KBM-7 (cell line): ENCODE results near the gene COPRS.
"Not testable (repeated sequence)": the region's sequence is repeated elsewhere in the genome, so short reads cannot be mapped to it uniquely, and the experiment has no call there.

Experiments used
- DNase-seq: peaks from one replicate; pipeline ENCODE4 v3.0.0-alpha.2; 2015
- in situ Hi-C: fragments of 300-500 bp; cut with MboI; formaldehyde crosslinking; loops from 2 replicates; pipeline ENCODE4 v1.14.3; 2020; ENCODE audit warnings: low sequenced_read_pairs, low pct_unique_long_range_greater_than_20kb, mixed read lengths

Gene COPRS

DNA sequence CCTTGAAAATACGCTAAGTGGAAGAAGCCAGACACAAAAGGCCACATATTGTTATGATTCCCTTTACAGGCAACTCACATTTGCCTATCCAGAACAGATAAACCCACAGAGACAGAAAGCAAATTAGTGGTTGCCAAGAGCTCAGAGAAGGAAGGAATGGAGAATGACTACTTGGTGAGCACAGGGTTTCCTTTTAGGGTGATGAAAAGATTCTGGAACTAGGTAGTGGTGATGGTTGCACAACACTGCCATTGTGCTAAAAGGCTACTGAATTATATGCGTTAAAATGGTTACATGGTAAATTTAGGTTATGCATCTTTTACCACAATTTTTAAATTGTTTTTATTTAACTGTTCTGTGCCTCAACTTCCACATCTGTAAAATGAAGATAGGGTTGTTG is 4.4 kb downstream of the COPRS start:
- in situ Hi-C loops = no loop called here
- no peak for DNase-seq

DNA sequence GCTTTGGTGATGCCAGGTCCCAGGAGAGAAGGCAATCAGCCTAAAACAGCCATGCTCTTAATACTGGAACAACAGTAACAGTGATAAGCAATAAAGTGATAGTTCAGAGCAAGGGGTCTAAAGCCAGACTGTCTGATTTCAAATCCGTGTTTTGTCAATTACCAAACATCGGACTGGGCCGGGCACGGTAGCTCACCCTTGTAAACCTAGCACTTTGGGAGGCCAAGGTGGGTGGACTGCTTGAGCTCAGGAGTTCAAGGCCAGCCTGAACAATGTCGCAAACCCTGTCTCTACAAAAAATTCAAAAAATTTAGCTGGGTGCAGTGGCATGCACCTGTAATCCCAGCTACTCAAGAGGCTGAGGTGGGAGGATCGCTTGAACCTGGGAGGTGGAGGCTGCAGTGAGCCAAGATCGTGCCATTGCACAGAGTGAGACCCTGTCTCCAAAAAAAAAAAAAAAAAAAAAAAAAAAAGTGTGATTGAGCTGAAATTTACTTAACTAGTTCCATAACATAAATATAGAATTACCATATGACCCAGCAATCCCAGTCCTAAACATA is 5.1 kb downstream of the COPRS start:
- in situ Hi-C loops = no loop called here
- DNase-seq = no peak

DNA sequence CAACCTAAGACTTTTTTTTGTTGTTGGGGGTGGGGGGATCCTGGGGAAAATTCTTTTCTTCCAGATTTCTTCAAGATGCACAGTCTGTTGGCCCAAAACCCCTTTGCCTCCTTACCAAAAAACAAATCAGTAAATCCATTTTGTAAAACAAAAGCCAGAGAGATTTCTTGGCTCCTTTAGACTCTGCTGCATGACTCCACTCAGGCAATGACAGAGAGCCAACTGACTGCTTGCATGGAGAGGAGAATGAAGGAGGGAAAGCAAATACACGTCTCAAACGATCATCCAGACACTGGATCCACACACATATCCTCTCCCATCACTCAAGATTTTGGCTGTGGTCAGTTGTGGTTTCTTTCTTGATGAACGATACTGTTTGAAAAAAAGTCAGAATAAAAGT is 13.8 kb downstream of the COPRS start:
- in situ Hi-C loops = loop anchor here (10.0 to 25.0 kb wide), 2 partner anchors 310 to 408 kb away; no protein-coding TSS in a partner anchor

DNA sequence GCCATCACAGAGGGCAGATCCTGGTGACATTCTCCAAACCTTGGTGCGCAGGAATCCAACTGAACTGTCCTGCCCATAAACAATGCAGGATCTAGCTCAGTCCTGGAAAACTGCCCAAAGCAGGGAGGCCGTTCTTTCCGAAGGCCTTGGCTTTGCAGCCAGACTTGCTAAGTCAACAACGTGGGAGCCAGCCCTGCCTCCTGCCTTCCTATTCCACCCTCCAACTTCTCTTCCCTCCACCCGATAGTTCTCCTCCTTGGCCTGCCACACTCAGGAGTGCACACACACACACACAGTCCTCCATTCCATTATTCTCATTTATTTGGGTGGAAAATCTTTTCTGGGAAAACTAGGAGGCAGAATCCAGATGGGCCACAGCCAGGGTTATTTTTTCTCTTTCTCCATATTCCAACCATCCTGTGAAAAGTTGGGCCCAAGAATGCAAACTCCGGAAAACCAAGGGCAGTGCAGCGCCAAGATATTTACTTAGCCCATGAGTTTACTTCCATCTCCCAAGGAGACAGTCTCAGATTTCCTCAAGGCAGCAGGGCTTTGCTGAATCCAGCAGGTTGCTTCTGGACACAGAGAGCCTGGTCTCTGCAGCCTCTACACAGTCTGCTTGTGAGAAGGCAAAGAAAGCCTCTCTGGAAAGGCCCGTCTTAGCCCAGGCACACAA is 15.8 kb downstream of the COPRS start:
- DNase-seq = no peak
- in situ Hi-C loops = loop anchor here (10.0 to 25.0 kb wide), 2 partner anchors 308 to 406 kb away; no protein-coding TSS in a partner anchor

More for the DNA sequence above, 13.8 kb downstream of the COPRS start:
- no peak for DNase-seq

DNA sequence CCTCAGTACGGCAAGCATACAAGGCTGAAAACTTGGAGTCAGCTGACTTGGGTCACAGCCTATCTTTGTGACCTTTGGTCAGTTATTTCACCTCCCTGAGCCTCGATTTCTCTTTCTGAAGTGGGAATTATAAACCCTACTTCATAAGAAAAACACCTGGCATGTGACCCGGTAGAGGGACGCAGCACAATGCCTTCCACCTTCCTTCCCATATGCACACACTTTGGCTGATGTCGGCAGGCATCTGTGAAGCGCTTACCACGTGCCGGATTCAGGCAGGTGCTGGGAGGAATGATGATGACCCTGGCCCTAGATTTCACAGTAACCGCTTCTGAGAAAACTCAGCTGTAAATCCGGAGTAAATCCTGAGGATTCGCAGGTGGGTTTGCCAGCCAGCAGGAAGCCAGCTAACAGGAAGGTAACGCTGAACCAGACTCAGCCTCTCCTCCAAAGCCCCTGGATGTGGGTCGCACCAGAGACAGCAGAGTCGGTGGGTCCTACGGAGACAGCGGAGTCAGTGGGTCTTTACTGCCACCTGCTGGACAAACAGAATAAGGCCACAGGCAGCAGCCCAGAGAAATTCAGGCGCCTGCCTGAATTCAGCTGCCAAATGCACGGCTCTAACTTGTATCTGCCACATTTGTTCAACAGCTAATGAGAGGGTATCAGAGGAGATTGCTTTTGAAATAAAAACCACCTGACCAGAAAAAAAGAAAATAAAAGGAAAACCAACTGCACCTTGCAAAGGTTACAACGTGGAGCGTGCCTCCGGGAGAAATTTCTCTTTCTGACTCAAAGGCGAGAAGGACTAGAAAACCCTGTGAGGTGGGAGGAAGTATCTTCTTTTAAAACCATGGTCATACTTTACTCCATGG is 16.6 kb downstream of the COPRS start:
- peak; percentile 78 for DNase-seq
- in situ Hi-C loops = loop anchor here (10.0 to 25.0 kb wide), 2 partner anchors 308 to 405 kb away; no protein-coding TSS in a partner anchor

DNA sequence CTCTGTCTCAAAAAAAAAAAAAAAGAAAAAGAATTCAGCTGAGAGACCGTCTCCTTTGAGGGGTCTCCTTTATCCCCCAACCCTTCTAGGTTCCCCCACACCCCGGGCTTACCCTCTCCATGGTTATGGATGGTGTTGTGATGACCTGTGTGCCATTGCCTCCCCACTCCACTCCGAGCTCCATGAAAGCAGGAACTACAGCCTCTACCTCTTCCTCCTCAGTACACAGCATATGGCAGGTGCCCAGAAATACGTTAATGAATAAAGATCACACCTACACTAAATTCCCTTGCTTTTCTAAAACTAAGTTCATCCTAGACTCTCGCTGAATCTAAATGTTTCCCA is 17.2 kb downstream of the COPRS start:
- in situ Hi-C loops = loop anchor here (10.0 to 25.0 kb wide), 2 partner anchors 307 to 405 kb away; no protein-coding TSS in a partner anchor
- DNase-seq = no peak

DNA sequence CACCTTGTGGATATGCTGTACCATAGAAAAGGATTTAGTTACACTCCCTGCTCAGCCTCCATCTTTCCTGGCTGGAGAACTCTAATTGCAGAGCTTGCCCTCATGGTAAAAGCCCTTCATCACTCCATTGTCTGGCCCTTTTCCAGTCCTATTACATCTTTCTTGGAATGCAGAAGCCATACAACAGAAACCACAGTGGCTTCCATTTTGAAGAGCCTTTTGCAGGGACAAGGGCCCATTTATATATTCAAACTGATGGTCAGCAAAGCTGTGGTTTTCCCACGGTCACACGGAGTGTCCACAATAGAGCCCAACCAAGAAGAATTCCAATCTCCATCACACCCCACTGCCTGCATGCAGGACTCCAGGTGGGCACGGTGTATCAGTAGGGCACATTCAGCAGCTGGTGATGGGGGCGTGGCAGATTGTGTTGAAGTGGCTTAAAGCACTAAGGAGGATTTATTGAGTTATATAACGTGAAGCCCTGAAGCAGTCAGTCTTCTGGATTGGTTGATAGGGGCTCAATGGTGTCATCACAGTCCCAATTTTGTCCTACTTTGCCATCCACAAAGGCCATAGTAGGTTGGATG is 20.3 kb downstream of the COPRS start:
- no peak for DNase-seq
- in situ Hi-C loops = loop anchor here (25.0 kb wide), 1 partner anchor 401 kb away; no protein-coding TSS in a partner anchor

DNA sequence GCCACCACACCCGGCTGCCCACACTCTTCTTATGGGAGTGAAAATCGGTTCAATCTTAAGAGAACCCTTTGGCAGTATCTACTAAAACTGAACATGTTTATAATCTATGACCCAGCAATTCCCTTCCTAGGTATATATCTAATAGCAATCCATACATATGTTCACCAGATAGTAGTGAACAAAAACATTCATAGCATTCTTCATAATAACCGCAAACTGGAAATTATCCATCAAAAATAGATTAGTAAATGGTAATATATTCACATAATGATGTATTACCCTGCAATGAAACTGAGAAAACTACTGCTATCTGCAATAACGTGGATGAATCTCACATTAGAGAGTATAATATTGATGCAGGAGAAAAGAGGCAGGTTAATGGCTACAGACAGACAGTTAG is 23.1 kb downstream of the COPRS start:
- no peak for DNase-seq
- in situ Hi-C loops = loop anchor here (25.0 kb wide), 1 partner anchor 399 kb away; no protein-coding TSS in a partner anchor

DNA sequence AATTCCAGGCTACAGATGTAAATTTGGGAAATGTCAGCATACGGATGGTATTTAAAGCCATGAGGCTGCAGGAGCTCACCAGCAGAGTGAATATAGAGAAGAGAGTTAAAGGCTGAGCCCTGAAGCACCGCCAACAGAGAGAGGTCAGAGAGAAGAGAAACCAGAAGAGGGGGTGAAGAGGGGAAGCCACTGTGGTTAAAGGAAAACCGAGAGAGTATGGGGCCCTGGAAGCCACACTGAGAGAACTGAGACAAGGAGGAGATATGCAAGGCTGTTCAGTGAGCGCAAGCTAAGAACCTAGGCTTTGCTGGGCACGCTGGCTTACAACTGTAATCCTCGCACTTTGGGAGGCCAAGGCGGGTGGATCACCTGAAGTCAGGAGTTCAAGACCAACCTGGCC is 24.6 kb downstream of the COPRS start:
- in situ Hi-C loops = loop anchor here (25.0 kb wide), 1 partner anchor 397 kb away; no protein-coding TSS in a partner anchor
- peak; percentile 40 for DNase-seq

DNA sequence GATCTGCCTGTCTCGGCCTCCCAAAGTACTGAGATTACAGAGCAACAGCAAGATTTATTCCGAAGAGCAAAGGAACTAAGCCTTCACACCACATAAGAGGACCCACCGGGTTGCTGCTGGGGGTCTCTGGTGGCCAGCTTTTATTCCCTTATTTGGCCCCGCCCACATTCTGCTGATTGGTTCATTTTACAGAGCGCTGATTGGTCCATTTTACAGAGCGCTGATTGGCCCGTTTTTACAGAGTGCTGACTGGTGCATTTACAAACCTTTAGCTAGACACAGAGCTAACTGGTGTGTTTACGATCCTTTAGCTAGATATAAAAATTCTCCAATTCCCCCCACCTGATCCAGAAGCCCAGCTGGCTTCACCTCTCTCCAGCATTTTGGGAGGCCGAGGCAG is 26.3 kb downstream of the COPRS start:
- in situ Hi-C loops = loop anchor here (25.0 kb wide), 1 partner anchor 395 kb away; no protein-coding TSS in a partner anchor

DNA sequence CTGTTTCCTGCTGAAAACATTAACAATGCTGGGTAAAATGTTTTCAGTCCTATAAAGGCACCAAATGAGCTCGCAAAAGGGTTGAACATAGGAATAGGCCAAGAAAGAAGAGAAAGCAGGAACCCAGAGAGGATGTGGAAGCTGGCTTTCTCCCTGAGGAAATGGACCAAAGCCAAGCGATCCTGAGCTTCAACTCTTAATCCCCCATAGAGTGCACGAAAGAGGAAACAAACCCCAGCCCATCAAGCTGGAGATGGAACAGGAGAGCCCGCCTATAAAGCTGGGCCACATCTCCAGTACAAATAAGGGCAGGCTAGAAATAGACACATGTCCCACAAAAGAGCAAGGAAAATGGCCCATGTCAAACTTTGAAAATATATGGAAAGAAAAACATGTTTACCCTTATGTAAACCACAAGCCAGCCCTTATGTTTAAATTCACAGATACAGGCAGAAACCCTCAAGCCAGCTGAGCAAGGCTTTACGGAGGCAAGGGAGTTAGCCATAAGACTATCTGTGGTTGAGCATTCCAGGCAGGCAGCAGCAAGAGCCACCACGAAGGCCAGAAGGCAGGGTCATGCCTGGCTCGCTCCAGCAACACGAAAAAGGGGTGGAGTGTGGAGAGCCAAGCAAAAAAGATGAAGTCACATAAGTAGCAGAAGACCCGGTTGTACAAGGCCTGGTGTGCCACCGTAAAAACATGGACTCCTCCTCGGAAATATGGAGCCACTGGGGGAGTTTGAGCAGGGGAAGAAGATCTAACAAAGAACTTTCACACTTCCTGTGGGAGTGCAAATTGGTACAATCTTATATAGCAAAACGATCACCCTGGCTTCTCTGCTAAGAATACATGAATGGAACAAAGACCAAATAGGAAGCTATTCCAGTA is 27.8 kb downstream of the COPRS start:
- DNase-seq = peak; percentile 40
- in situ Hi-C loops = loop anchor here (25.0 kb wide), 1 partner anchor 394 kb away; no protein-coding TSS in a partner anchor

More for the DNA sequence above, 26.3 kb downstream of the COPRS start:
- DNase-seq = no peak

DNA sequence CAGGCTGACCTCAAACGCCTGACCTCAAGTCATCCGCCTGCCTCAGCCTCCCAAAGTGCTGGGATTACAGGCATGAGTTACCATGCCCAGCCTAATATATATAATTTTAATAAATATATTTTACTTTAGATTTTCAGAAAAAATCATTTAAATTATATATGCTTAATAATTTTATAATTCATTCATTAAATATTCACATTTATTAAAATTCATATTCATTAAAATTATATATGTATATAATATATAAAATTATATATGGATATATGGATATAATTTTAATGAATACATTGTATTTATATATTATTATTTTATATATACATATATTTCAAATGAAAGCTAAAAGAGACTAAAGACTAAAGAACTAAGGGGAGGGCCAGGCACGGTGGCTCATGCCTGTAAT is 29.4 kb downstream of the COPRS start:
- in situ Hi-C loops = loop anchor here (25.0 kb wide), 1 partner anchor 392 kb away; no protein-coding TSS in a partner anchor
- DNase-seq = no peak

DNA sequence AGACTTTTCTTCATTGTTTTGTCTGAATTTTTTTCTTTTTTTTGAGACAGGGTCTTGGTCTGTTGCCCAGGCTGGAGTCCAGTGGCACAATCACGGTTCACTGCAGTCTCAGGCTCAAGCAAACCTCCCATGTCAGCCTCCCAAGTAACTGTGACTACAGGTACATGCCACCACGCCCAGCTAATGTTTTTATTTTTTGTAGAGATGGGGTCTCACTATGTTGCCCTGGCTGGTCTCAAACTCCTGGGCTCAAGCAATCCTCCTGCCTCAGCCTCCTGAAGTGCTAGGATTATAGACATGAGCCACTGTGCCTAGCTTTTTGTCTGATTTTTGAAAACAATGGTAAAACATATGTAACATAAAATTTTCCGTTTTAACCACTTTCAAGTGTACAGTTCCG is 30.1 kb downstream of the COPRS start:
- DNase-seq = not testable (repeated sequence)
- in situ Hi-C loops = loop anchor here (25.0 kb wide), 1 partner anchor 392 kb away; no protein-coding TSS in a partner anchor

DNA sequence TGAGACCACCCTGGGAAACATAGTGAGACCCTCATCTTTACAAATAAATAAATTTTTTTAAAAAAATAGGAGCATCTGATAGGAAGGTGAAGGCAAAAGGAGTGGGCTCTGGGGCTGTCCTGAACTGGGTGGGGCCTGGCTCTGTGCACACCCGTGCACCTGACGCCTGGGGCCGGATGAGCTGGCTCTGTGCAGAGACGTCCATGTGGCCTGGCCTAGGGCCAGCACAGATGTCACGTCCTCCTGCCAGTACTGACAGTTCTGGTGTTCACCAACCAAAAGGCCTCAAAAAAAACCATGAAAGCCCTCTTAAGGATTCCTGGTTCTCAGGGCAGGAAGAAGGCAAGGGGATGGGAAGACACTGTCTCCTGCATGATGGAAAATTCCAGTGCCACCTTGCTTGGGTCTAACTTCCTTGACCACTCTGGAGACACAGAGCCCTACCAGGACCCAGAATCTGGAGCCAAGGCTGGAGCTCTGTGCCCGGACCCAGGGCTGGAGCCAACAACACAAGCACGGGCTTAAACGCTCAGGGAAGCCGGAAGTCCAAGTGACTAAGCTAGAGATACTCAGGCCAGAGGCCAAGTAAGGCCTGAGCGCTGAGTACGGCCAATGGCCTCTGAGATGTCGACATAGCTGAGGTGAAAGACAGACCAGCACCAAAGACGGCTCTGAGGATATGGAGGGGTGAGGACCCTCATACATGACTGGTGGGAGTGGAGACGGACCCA is 32.9 kb downstream of the COPRS start:
- DNase-seq = no peak
- in situ Hi-C loops = loop anchor here (25.0 kb wide), 1 partner anchor 389 kb away; no protein-coding TSS in a partner anchor

DNA sequence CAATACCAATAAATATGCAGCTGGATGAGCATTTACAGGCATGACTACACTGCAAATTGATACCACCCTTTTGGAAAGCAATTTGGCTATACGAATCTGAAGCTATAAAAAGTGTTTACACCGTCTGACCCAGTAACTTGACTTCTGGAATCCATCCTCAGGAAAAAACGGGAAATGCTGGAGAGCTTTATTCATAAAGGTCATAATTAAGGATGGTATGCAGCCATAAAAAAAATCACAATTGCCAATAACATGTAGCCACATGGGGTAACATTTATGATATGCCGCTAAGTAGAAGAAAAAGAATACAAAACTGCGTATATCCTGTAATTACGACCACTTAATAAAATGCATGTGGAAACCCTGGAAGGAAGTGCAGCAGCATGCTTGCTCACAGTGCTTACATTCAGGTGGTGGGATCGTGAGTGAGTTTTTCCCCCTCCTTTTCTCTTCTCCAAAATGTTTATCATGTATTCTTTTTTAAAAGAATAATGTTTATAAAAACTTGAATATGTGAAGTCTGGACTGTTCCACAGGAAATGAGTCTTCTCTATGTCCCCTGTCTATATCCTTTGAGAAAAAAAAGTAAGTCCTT is 34.2 kb downstream of the COPRS start:
- DNase-seq = no peak
- in situ Hi-C loops = loop anchor here (25.0 kb wide), 1 partner anchor 388 kb away; no protein-coding TSS in a partner anchor

DNA sequence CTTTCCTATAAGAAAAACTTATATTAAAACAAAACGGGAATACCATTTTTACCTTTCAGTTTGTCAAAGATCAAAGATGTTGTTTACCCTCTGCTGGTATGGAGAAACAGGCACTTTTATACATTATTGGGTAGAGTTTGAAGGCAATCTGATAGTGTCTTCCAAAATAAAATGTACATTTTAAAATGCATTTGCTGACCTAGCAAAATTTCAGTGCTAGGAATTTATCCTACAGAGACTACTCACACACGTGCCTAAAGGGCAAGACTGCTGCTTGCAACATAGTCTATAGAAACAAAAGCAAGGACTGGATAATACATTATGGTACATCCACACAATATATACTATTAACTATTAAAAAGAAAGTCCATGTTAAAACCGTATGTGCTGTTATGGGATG is 36.0 kb downstream of the COPRS start:
- in situ Hi-C loops = no loop called here
- DNase-seq = no peak
